CD1c-positive myeloid dendritic cell (primary cell): ENCODE results near the gene RALGAPA1.
"Not testable (repeated sequence)": the region's sequence is repeated elsewhere in the genome, so short reads cannot be mapped to it uniquely, and the experiment has no call there.

Source experiments
- DNase-seq: peaks from one replicate; pipeline ENCODE4 v3.0.0-alpha.2; 2016; ENCODE audit errors: extremely low spot score

The RALGAPA1 gene

DNA sequence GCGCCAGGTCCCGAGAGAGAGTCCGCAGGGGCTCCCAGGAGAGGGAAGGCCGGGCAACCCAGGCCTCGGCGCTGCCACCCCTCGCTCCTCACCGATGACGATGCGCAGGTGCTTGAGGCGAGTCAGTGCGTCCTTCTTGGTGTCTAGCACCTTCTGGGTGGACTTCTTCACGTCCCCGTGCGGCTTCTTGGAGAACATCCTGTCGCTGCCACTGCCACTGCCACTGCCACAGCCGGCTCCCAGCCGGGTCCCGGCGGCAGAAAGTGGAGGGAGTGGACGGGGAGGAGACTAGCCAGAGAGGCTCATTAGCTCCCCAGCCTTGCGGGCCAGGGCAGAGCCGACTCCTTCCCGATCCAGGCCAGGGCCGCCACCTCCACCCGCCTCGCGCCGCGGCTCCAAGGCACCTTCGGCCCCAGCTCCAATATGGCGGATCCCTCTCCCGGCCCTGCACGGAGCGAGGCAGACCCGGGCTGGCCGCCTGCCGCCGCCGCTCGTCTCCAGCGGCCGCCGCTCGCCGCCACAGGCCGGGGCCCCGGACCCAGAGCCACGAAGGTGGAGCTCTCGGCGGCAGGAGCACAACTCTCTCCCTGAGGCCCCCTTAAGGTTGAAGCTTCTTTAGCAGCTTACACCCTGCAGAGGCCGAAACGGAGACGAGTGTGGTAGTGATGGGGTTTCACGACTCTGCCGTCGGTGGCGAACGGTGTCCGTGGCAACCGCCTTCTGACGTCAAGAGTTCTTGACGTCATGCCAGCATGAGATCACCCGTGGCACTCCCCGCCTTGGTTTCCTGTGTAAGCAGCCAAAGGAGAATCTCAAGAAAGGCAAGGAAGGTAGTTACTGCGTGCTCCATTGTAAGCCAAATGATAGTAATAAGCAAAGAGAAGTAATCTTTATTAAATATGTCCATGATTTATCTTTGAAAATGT, at the start of gene RALGAPA1:
RALGAPA1 (minus strand) TSS at position 658 of the 926 bp plus-strand sequence; CDS start at position 198, 460 bp downstream.
- peak; percentile 96 for DNase-seq

DNA sequence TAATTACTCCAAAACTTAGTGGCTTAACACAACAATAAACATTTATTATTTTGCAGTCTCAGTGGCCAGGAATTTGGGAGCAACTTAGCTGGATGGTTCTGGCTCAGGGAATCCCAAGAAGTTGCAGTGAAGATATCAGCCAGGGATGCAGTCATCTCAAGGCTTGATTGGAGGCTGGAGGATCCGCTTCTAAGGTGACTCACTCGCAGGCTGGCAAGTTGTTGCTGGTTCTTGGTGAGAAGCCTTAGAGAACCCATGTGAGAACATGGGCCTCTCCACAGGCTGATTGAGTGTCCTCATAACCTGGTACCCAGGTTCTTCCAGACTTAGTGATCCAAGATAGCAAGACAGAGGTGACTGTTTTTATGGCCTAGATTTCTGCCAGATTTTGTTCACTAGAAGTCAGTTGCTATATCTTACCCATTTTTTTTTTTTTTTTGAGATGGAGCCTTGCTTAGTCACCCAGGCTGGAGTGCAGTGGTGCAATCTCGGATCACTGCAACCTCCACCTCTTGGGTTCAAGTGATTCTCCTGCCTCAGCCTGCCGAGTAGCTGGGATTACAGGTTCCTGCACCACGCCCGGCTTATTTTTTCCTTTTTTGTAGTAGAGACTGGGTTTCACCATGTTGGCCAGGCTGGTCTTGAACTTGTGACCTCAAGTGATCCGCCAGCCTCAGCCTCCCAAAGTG, 49.6 kb upstream of the RALGAPA1 start:
- DNase-seq, result no peak

DNA sequence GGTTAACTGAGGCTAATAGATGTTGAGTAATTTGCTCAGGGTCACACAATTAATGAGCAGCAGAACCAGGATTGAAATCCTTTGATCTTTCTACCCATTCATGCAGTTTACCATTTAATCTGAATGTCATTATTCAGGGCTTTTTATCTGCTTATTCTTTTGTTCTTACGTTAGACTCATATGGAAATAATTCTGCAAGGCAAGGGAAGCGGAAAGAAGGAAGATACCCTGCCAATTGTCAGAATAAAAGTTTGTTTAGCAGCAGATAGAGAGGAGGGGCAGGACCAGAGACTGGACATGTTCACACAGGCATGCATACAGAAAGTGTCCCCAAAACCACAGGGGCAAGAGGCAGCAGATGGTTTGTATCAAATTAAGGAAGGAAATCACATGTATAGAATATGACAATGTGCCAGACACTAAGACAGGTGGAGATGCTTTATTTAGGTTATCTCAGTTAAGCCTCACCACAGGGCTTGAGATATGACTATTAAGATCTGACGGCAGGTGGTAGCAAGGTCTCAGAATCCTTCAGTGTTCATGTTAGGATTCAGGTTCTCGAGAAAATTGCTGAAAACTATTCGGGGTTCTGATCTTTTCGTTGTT, 46.9 kb upstream of the RALGAPA1 start:
- no peak for DNase-seq

DNA sequence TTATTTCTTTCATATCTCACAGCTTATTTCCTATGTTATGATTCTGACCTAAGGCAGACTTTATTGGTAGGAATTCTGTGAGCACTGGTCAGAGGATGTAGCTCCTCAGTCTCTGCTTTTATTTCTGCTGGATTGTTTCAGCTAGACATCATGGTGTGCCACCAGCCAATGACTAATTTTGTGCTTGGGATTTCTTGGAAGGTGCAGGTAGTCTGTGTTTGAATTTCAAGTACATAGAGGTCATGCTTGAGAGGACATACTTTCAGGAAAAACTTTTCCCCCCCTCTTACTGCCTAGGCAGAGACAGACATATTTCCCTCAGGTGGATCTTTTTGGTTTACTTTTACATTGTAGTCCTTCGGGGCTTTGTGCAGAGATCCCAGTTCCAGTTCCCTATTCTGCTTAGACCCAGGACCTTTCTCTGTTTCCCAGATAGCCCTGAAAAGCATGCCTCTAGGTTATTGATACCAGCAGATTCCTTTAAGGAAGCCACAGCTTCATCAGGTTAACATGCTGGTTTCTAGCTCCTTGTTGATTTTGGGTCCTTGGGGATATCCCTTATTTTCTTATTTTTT, 45.7 kb upstream of the RALGAPA1 start:
- DNase-seq, result no peak

DNA sequence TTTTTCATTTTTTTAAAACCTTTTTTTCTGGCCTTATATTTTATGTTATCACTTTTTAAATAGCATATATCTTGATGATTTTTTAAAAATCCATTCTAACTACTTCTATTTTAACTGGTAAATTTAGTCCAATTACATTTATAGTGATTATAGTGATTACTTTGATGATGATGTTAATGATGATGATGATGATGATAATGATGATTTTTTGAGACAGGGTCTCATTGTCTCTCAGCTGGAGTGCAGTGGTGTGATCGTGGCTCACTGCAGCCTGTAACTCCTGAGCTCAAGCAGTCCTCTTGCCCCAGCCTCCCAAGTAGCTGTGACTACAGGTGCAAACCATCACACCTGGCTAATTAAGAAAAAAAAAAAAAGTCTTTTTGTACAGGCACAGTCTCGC, 44.1 kb upstream of the RALGAPA1 start:
- no peak for DNase-seq

DNA sequence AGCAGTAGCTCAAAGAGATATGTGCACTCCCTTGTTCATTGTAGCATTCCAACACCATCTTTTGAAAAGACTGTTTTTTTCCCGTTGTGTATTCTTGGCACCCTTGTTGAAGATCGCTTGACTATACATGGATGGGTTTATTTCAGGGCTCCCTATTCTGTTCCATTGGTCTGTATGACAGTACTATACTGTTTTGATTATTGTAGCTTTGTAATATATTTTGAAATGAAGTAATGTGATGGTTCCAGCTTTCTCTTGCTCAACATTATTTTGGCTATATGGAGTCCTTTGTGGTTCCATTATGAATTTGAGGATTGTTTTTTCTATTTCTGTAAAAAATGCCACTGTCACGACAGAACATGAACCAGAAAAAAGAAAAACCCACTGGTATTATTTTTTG, 42.7 kb upstream of the RALGAPA1 start:
- DNase-seq, result no peak

DNA sequence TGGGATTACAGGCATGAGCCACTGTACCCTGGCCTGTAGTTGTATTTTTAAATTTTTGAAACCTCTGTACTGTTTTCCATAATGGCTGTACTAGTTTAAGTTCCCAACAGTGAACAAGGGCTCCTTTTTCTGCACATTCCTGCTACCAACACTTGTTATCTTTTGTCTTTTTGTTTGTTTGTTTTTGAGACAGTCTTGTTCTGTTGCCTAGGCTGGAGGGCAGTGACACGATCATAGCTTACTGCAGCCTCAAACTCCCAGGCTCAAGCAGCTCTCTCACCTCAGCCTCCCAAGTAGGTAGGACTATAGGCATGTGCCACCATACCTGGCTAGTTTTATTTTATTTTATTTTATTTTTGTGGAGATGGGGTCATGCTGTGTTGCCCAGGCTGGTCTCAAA, 40.0 kb upstream of the RALGAPA1 start:
- DNase-seq, result no peak

DNA sequence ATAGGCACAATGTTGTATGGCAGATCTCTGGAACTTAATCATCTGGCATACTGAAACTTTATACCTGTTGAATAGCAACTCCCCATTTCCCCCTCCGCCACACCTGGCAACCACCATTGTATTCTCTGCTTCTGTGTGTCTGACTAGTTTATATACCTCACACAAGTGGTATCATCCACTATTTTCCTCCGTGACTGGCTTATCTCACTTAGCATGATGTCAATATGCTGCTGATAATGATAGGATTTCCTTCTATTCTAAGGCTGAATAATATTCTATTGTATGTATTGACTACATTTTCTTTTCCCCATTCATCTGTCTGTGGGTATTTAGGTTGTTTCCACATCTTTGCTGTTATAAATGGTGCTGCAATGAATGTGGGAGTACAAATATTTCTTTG, 38.5 kb upstream of the RALGAPA1 start:
- DNase-seq, result no peak

DNA sequence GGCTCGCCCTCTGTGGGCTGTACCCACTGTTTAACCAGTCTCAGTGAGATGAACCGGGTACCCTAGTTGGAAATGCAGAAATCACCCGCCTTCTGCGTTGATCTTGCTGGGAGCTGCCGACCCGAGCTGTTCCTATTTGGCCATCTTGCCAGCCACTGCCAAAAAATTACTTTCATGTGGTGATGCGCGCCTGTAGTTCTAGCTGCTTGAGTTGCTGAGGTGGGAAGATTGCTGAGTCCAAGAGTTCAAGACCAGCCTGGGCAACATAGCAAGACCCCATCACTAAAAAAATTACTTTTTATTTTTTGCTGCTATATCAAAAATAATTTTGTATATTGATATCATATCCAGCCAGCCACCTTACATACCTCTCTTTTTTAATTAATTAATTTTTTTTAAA, 35.4 kb upstream of the RALGAPA1 start:
- DNase-seq, result no peak

DNA sequence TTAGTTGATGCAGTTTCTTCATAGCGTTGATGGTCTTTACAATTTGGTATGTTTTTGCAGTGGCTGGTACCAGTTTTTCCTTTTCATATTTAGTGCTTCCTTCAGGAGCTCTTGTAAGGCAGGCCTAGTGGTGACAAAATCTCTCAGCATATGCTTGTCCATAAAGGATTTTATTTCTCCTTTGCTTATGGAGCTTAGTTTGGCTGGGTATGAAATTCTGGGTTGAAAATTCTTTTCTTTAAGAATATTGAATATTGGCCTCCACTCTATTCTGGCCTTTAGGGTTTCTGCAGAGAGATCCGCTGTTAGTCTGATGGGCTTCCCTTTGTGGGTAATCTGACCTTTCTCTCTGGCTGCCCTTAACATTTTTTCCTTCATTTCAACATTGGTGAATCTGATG, 33.1 kb upstream of the RALGAPA1 start:
- DNase-seq, result not testable (repeated sequence)

DNA sequence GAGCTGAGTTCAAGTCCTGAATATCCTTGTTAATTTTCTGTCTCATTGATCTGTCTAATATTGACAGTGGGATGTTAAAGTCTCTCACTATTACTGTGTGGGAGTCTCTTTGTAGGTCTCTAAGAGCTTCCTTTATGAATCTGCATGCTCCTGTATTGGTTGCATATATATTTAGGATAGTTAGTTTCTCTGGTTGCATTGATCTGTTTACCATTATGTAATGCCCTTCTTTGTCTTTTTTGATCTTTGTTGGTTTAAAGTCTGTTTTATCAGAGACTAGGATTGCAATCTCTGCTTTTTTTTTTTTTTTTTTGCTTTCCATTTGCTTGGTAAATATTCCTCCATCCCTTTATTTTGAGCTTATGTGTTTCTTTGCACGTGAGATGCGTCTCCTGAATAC, 32.6 kb upstream of the RALGAPA1 start:
- DNase-seq, result not testable (repeated sequence)

DNA sequence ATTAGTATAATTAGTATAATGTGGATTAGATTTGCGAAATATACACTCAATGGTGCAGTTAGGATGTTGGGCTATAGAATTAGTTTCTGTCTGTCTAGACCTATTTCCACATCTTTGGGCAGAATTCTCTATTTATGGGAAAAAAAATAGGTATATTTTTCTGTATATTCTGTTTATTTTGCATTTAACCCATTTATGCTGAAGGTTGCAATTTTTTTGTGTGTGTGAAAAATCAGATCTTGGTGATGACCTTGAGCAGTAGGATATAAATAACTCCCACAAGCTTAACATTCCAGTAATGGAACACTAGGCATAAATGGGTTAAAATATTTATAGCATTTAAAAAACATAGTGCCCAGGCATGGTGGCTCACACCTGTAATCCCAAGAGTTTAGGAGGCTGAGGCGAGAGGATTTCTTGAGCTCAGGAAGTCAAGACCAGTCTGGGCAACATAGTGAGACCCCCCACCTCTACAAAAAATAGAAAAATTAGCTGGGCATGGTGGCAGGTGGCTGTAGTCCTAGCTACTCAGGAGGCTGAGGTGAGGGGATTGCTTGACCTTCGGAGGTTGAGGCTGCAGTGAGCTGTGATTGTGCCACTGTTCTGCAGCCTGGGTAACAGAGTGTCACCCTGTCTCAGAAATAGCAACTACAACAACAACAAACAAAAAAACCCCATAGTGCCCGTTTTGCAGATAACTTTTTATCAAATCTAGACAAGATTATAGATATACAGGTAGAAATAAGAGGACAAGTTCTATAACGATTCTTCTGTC, 26.3 kb upstream of the RALGAPA1 start:
- DNase-seq, result no peak

DNA sequence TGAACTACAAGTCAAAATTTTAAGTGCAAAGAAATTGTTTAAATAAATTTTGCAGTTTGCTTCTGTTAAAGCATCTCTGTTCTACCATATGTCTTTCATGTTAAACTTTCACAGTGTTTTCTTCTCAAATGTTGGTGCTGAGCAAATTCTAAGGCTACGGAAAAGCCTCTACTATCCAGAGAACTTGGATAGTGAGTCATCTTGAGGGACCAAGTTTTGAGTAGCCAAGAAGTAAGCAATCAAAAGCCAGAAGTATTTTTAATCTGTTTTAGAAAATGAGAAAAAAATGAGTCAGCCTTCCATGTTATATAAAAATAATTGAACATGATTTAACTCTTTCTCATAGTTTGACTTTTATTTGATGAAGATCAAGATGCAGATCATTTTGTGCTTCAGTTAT, 20.4 kb upstream of the RALGAPA1 start:
- DNase-seq, result no peak

DNA sequence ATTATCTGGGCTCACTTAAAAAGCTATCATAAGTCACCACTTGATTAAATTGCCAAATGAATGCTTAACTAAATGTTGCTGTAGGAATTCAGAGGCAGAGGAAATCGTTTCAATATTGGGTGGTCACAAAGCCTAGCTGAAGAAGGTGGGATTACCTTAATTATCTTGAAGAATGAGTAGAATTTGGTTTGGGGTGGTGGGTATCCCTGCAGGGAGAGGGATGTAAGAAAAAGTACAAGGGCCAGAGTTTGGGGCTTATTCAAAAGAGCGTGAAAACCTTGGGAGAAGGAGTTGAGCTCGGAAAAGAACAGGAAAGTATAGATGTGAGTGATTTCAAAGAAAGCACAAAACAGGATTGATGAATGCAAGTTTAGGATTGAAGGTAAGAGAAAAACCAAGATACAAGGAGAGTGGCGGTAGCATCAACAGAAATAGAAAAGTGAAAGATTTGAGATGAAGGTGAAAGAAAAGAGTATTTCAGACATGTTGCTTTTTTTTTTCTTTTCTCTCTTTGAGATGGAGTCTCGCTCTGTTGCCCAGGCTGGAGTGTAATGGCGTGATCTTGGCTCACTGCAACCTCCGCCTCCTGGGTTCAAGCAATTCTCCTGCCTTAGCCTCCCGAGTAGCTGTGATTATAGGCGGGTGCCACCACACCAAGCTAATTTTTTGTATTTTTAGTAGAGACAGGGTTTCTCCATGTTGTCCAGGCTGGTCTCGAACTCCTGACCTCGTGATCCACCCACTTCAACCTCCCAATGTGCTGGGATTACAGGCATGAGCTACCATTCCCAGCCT, 18.8 kb upstream of the RALGAPA1 start:
- DNase-seq, result no peak

DNA sequence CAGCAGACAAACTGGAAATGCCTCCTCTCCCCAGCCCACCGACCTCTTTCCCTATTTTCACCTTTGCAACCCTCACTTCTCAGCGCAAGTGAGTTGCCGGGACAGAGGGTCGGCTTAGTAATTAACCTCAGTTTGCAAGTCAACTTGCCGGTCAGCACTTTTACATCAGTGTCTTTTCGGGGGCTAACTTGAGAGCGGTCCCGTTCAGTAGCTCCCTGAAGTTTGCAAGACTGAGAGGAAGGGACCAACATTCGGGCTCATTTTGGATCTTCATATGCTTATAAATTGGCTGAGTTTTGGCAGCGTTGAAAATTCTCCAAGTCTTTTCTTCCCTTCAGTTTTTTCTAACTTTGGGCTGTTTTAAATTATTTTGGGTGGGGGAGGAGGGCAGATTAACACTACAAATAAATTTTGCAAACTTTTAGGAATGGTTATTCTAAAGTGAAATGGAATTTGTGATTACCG, 17.9 kb upstream of the RALGAPA1 start:
- no peak for DNase-seq

DNA sequence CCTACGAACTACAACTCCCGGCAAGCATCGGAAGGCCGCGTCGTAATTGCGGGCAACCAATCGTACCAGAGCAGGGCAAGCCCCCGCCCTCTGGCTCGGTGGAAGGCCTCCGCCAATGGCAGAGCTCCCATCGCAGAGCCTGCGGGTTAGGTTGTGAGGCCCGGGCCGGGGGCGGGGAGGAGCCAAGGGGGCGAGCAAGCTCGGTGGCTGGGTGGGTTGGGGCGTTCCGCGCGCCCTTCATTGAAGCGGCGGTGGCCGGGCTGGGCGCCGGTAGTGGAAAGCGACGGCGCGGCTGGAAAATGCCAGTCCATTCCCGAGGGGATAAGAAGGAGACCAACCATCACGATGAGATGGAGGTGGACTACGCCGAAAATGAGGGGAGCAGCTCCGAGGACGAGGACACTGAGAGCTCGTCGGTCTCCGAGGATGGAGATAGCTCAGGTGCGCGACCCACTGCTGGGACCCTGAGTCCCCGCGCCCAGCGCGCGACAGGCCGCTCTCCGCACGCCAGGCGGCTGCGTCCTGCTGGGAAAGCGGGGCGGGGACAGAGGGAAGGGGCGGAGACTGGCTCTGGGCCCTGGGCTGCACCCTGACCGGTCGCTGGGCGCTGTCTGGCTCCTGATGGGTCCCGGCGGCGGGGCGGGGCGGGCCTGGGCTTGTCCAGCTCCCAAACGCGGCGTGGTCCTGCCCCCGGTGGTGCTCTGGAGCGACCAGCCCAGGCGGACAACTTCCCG, 17.3 kb upstream of the RALGAPA1 start, which contains the start of gene BRMS1L:
BRMS1L (plus strand) TSS at position 121 of the 734 bp plus-strand sequence; CDS start at position 300, 179 bp downstream.
- peak; percentile 97 for DNase-seq

DNA sequence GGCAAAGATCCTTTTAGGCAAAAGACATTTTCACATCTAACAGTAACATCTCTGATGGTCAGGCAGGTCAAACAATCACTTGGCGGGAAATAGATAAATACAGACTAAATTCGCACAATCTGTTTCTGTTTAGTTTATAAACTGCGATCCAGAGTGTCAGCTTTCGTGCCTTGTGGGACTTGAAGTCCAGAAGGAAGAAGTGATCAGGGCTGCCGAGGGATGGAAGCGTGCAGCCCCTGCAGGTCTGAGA, 16.8 kb upstream of the RALGAPA1 start:
- no peak for DNase-seq

DNA sequence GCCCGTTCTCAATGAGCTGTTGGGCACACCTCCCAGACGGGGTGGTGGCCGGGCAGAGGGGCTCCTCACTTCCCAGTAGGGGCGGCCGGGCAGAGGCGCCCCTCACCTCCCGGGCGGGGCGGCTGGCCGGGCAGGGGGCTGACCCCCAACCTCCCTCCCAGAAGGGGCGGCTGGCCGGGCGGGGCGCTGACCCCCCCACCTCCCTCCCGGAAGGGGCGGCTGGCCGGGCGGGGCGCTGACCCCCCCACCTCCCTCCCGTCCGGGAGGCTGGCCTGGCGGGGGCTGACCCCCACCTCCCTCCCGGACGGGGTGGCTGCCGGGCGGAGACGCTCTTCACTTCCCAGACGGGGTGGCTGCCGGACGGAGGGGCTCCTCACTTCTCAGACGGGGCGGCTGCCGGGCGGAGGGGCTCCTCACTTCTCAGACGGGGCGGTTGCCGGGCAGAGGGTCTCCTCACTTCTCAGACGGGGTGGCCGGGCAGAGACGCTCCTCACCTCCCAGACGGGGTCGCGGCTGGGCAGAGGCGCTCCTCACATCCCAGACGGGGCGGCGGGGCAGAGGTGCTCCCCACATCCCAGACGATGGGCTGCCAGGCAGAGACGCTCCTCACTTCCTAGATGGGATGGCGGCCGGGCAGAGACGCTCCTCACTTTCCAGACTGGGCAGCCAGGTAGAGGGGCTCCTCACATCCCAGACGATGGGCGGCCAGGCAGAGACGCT, 15.5 kb upstream of the RALGAPA1 start:
- not testable (repeated sequence) for DNase-seq

DNA sequence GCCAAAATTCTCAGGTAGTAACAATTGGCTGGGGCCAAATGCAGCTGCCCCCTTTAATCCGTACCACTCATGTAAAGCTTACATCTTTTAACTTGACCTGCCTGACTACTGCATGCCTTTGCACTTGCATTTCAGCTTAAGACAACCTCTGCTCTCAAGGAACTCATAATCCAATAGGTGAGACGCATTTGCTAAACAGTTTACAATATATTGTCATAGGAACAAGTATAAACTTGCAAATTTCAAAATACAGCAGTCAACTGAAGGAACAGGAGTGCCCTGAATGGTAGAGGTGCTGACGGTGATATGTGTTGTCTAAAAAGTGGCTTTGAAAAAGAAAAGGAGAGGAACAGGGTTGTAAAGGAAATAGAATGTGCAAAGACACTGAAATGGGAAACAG, 13.4 kb upstream of the RALGAPA1 start:
- DNase-seq, result no peak
